Breast epithelium (tissue), 3 donors: ENCODE measurements around the gene MPEG1.

Experiments used
- POLR2A ChIP-seq: fragments of 450-650 bp; IDR thresholded peaks from one replicate; pipeline ENCODE4 v1.6.1; 2016; ENCODE audit warnings: antibody characterized with exemption, mild to moderate bottlenecking, moderate library complexity
- POLR2AphosphoS5 ChIP-seq, 3 donors: sonication (generic); formaldehyde crosslinking; IDR thresholded peaks; one replicate each; pipeline ENCODE4 v1.6.1; 2017; ENCODE audit warnings: antibody characterized with exemption in 3 of 3
- TF ChIP-seq, protein P1 (sequence below), 3 donors: fragments of 450-650 bp; IDR thresholded peaks; one replicate each; pipeline ENCODE4 v1.5.1; 2016 to 2017; ENCODE audit warnings: antibody characterized with exemption in 3 of 3, mild to moderate bottlenecking in 3 of 3, moderate library complexity in 3 of 3

DNA sequence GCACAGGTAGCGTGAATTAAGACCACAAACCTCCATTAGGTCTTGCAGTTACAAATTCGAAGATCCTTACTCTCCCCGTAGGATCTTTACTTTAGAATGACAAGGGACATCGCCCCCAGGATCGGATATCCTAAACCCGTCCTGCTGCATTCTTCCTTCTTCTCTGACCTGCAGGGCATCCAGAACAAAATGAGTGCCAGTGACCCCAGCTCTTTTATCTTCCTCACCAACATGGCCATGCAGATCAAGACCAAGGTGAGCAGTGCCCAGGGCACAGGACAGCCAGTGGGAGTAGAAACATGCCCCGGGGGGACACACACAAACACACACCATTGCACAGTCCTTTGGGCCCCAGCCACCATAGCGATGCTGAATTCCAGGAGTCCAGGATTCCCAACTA is 42.6 kb upstream of the MPEG1 start:
- TF ChIP-seq, protein P1, sequence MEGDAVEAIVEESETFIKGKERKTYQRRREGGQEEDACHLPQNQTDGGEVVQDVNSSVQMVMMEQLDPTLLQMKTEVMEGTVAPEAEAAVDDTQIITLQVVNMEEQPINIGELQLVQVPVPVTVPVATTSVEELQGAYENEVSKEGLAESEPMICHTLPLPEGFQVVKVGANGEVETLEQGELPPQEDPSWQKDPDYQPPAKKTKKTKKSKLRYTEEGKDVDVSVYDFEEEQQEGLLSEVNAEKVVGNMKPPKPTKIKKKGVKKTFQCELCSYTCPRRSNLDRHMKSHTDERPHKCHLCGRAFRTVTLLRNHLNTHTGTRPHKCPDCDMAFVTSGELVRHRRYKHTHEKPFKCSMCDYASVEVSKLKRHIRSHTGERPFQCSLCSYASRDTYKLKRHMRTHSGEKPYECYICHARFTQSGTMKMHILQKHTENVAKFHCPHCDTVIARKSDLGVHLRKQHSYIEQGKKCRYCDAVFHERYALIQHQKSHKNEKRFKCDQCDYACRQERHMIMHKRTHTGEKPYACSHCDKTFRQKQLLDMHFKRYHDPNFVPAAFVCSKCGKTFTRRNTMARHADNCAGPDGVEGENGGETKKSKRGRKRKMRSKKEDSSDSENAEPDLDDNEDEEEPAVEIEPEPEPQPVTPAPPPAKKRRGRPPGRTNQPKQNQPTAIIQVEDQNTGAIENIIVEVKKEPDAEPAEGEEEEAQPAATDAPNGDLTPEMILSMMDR (IDR thresholded peaks at IDR 0.05) = no peak
- TF ChIP-seq POLR2A (no peak), POLR2AphosphoS5 (IDR thresholded peaks at IDR 0.05) (no peak)
